ENCODE results near the gene LYSMD3.

GRCh38 chr5:90528601-90529193, 687 bp downstream of the LYSMD3 start:
- TF ChIP-seq CTCF (IDR thresholded peaks at IDR 0.05) (no peak), POLR2A (IDR thresholded peaks at IDR 0.05) (no peak), POLR2AphosphoS5 (IDR thresholded peaks at IDR 0.05) (no peak), EP300 (IDR thresholded peaks at IDR 0.05) (no peak)
